Fibroblast of villous mesenchyme (primary cell): ENCODE measurements around the gene IGFBP2. TPM values are rescaled to one million over a fixed set of nuclear protein-coding genes. Genes with fewer than 3 reads are reported as not detected.

ENCODE experiments used
- DNase-seq: peaks from one replicate; pipeline ENCODE4 v3.0.0-alpha.2; 2010; ENCODE audit warnings: low read depth
- H3K4me3 ChIP-seq: 2 replicates; pipeline ENCODE4 v1.5.1; 2011; ENCODE audit warnings: low read depth, mild to moderate bottlenecking, low read length
- total RNA-seq: library from RNA; depleted of rRNA; stranded (reverse); fragments of >200 nt; gene quantifications from 2 replicates; pipeline ENCODE4 v1.2.3, GENCODE V29; 2012
- TF ChIP-seq, protein P1 (sequence below): IDR thresholded peaks from 2 replicates; pipeline ENCODE4 v1.5.1; 2012; ENCODE audit warnings: low read depth, mild to moderate bottlenecking, low read length; ENCODE audit not compliant: insufficient read depth

The IGFBP2 gene
- total RNA-seq, 1 donor, result 15.5 TPM

DNA sequence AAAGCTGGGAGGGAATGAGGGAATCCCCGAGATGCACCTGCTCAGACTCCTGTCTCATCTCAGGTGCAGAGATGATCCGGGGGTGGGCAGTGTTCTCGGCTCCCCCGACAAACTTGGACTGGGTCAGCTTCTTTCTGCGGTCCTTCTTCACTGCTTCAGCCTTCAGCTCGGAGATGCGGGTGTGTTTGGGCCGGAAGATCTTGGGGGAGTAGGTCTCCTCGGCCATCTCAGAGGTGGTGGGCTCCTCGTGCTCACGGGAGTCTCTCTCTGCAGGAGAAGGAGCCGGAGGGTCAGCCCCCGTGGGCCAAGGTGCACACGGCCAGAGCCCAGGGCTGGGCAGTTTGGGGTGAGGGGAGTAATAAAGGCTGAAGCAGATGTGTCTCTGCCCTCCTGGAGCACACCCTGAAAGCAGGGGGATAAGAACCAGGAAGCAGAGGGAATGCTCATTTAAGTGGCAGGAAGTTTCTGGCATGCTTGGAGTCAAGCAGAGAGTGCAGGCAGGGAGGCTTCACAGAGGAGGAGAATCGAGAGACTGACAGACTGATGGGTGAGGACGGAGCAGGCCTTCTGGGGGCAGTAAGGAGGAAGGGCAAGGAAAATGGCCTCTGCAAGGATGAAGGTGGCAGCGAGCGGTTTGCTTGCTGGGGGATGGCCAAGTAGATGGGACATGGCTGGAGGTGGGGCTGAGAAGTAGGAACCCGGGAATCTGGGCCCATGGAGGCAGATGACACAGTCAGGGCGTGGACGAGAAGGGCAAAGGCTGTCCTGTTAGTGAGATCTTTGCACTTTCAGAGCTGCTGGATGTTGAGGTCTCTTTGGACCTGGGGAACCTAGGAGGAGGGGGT is 45.8 kb downstream of the IGFBP2 start:
- no peak overlapping the region for H3K4me3 ChIP-seq
- DNase-seq, result no peak
- TF ChIP-seq, protein P1, sequence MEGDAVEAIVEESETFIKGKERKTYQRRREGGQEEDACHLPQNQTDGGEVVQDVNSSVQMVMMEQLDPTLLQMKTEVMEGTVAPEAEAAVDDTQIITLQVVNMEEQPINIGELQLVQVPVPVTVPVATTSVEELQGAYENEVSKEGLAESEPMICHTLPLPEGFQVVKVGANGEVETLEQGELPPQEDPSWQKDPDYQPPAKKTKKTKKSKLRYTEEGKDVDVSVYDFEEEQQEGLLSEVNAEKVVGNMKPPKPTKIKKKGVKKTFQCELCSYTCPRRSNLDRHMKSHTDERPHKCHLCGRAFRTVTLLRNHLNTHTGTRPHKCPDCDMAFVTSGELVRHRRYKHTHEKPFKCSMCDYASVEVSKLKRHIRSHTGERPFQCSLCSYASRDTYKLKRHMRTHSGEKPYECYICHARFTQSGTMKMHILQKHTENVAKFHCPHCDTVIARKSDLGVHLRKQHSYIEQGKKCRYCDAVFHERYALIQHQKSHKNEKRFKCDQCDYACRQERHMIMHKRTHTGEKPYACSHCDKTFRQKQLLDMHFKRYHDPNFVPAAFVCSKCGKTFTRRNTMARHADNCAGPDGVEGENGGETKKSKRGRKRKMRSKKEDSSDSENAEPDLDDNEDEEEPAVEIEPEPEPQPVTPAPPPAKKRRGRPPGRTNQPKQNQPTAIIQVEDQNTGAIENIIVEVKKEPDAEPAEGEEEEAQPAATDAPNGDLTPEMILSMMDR, result no peak

DNA sequence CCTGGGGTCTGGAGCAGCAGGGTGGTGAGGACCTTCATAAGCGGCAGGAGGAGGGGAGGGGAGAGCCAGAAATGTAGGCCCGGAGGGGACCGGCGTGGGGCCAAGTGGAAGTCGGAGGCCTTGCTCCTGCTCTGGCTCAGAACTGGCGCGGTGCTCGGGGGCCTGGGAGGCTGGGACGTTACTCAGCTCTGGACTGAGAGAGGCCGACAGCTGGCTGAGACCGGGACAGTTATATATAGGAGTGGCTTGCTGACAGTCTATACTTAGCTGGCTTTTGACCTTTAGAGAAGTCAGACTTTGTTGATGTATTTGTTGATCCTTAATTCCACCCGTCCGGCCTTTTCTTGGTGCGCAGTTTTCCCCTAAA is 46.4 kb downstream of the IGFBP2 start:
- no peak for DNase-seq
- TF ChIP-seq, protein P1, result no peak
- H3K4me3 ChIP-seq, result no peak overlapping the region

DNA sequence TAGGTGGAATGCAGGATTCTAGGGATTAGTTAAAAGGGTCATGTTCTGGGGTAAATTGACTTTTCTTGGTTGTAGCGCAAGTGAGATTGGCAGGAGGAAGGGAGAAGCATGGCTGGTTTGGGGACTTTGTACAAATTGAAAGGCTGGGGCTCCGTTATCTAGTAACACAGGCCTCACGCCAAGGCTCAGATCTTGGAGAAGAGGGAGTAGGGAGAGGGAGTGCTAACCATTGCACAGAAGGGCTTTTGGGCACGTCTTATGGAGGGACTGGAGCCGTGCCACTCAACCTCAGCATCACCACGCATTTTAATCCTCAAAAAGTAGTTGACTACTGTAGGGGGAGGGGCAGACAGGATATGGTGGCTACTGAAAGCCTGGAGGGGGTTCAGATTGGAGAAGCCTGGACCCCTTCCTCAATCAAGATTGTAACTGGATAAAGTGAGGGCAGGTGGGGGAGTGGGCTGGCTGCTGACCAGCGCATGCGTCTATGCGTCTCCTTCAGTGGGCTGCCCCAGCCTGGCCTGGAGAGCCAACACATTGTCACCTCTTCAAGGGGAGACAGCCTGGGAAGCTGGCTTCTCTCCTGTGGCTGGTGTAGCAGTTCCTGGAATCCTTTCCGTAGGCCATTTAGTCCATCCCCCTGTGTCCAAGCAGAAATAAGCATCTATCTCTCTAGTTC is 47.9 kb downstream of the IGFBP2 start:
- TF ChIP-seq, protein P1, result no peak
- no peak overlapping the region for H3K4me3 ChIP-seq
- DNase-seq, result no peak

DNA sequence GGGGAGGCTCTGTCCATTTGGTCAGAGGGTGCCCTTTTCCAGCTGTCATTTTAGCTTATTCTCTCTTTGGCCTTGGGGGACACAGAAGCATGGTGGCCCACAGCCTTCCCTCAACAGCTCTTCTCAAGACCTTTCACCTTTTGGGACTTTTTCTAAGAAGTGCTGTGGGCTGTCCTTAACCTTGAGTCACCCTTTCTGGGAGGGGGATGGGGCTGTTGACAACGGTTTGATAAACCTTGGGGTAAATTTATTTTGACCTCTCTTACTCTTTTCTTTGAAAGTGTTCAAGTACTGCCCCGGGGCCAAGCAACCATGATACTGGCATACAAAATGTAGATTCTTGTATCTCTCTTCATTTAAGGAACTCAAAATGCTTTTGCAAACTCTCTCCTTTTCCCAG is 48.5 kb downstream of the IGFBP2 start:
- TF ChIP-seq, protein P1, result no peak
- no peak overlapping the region for H3K4me3 ChIP-seq
- no peak for DNase-seq

DNA sequence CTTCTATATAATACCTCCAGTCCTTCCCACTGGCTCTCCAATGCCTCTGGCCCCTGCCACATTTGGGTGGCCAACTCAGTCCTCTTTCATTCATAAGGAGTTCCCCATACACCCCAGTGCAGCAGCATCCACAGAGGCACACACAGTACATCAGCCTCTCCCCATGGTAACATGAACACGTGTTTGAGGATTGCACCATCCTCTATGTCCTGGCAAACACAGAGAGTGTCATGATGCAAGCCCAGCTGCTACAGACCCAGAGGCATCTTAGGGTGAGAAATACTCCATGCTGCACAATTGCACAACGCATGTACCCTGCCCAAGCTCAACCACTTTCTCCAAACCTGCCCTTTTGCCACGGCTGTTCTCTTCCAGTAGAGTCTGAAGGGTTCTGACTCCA is 50.6 kb downstream of the IGFBP2 start:
- H3K4me3 ChIP-seq, result no peak overlapping the region
- TF ChIP-seq, protein P1, result no peak
- peak; percentile 99 for DNase-seq

DNA sequence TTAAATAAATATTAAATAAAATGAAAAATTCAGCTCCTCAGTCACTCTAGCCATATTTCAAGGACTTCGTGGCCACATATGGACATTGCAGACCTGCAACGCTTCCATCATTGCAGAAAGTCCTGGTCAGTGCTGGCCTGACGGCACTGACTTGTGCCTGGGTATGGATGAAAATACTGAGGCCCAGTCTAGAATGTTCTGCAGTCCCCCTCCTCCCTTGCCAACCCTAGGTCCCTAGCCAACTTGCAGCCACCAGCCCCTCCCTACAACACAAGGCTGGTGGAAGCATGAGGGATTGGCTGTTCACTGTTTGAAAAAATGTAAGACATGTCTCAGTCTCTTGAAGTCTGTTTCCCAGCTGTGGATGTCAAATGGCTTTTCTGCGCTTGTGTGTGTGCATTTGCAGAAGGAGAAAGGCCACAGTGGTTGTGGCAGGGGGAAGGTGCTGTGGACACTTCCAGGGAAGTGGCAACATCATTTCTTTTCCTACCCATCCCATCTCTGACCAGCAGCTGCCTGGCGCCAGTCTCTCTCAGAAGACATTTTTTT is 52.2 kb downstream of the IGFBP2 start:
- no peak overlapping the region for H3K4me3 ChIP-seq
- TF ChIP-seq, protein P1, result no peak
- DNase-seq, result no peak
